SK-N-SH (cell line): Measurements from ENCODE around the gene ATE1. TPM values are rescaled to one million over a fixed set of nuclear protein-coding genes. Genes with fewer than 3 reads are reported as not detected.
A peak's percentile ranks its signal among the peaks of the same experiment; 100 is the strongest.

Source experiments
- CTCF ChIA-PET: fragments of 300-600, 350-600 bp; formaldehyde crosslinking; extraction: SDS; loops from one replicate; lab custom pipeline; 2021; lab: Yijun Ruan, JAX
- POLR2A ChIA-PET: fragments of 350-600 bp; sonication (Branson Sonifier 250); formaldehyde crosslinking; extraction: SDS; loops from one replicate; lab custom pipeline; 2020; ENCODE audit warnings: antibody characterized with exemption, inconsistent platforms; lab: Yijun Ruan, JAX
- DNase-seq: peaks from one replicate; pipeline ENCODE4 v3.0.0; 2012
- H2AFZ ChIP-seq: fragments of 200-600 bp; sonication (generic); 2 replicates; pipeline ENCODE4 v1.8.1; 2016; ENCODE audit warnings: antibody characterized with exemption, mild to moderate bottlenecking, low read depth
- H3F3A ChIP-seq: fragments of 200-600 bp; sonication (generic); replicated peaks from 2 replicates; pipeline ENCODE3; 2016; ENCODE audit warnings: antibody characterized with exemption, mild to moderate bottlenecking; ENCODE audit not compliant: insufficient read depth
- H3K27ac ChIP-seq, 2 experiments: fragments of 200-500 bp in 1 of 2; fragments of 200-600 bp in 1 of 2; sonication (Bioruptor generic) in 1 of 2; sonication (generic), shearing (Covaris generic) in 1 of 2; 2 replicates each; pipeline versions ENCODE4 v1.5.1 to v1.6.1; 2014 to 2016; ENCODE audit warnings: low read depth in 2 of 2, inconsistent platforms in 1 of 2, low read length in 1 of 2, mild to moderate bottlenecking in 1 of 2, mixed read lengths in 1 of 2
- H3K27me3 ChIP-seq: fragments of 200-600 bp; sonication (generic), shearing (Covaris generic); 2 replicates; pipeline ENCODE4 v1.6.1; 2016; ENCODE audit warnings: mixed run types; ENCODE audit not compliant: insufficient read depth
- H3K36me3 ChIP-seq, 2 experiments: fragments of 200-500 bp in 1 of 2; fragments of 200-600 bp in 1 of 2; sonication (Bioruptor generic) in 1 of 2; sonication (generic) in 1 of 2; replicated peaks in 1 of 2; 2 replicates each; pipeline versions ENCODE3 to v1.5.1; 2014 to 2016; ENCODE audit warnings: low read length in 1 of 2, mild to moderate bottlenecking in 1 of 2; ENCODE audit not compliant: insufficient read depth in 2 of 2, control insufficient read depth in 1 of 2
- H3K4me1 ChIP-seq, 2 experiments: fragments of 200-500 bp in 1 of 2; fragments of 200-600 bp in 1 of 2; sonication (Bioruptor generic) in 1 of 2; sonication (generic), shearing (Covaris generic) in 1 of 2; 2 replicates each; pipeline versions ENCODE4 v1.5.1 to v1.6.1; 2014 to 2016; ENCODE audit warnings: low read depth in 1 of 2, low read length in 1 of 2, mixed run types in 1 of 2; ENCODE audit not compliant: insufficient read depth in 2 of 2, control insufficient read depth in 1 of 2
- H3K4me2 ChIP-seq: fragments of 200-600 bp; sonication (generic), shearing (Covaris generic); 2 replicates; pipeline ENCODE4 v1.6.1; 2017; ENCODE audit warnings: mixed run types
- H3K4me3 ChIP-seq, 2 experiments: fragments of 200-500 bp in 1 of 2; fragments of 200-600 bp in 1 of 2; sonication (Bioruptor generic) in 1 of 2; sonication (generic), shearing (Covaris generic) in 1 of 2; 2 replicates each; pipeline versions ENCODE4 v1.5.1 to v1.8.1; 2014 to 2016; ENCODE audit warnings: low read depth in 2 of 2, inconsistent platforms in 1 of 2, low read length in 1 of 2, mild to moderate bottlenecking in 1 of 2, mixed read lengths in 1 of 2, moderate library complexity in 1 of 2
- H3K79me2 ChIP-seq: fragments of 200-600 bp; sonication (generic); 2 replicates; pipeline ENCODE4 v1.8.1; 2017; ENCODE audit warnings: mild to moderate bottlenecking; ENCODE audit not compliant: insufficient read depth
- H3K9ac ChIP-seq: fragments of 200-600 bp; sonication (generic); 2 replicates; pipeline ENCODE4 v1.6.1; 2017; ENCODE audit warnings: mixed run types
- H3K9me2 ChIP-seq: fragments of 200-600 bp; sonication (generic); 2 replicates; pipeline ENCODE4 v1.6.1; 2017; ENCODE audit warnings: mixed run types
- H3K9me3 ChIP-seq: fragments of 200-600 bp; sonication (generic); 2 replicates; pipeline ENCODE4 v1.6.1; 2017; ENCODE audit warnings: mixed run types, mild to moderate bottlenecking, moderate library complexity
- H4K20me1 ChIP-seq: fragments of 200-600 bp; sonication (generic); 2 replicates; pipeline ENCODE4 v1.6.1; 2017; ENCODE audit warnings: mild to moderate bottlenecking, mixed run types; ENCODE audit not compliant: insufficient read depth
- CHD2 ChIP-seq: fragments of 150-350 bp; IDR thresholded peaks from 2 replicates; pipeline ENCODE4 v1.6.1; 2018; ENCODE audit warnings: low read length; ENCODE audit not compliant: partially characterized antibody
- CTCF ChIP-seq: fragments of 200-600 bp; sonication (generic); IDR thresholded peaks from 2 replicates; pipeline ENCODE4 v1.6.1; 2017; ENCODE audit warnings: antibody characterized with exemption, mild to moderate bottlenecking, moderate library complexity
- ELF1 ChIP-seq: IDR thresholded peaks from 2 replicates; pipeline ENCODE4 v1.4.0; 2012
- EZH2phosphoT487 ChIP-seq: fragments of 200-600 bp; sonication (generic); IDR thresholded peaks from 2 replicates; pipeline ENCODE4 v1.6.1; 2017; ENCODE audit warnings: low read depth, mixed run types, mild to moderate bottlenecking, antibody characterized with exemption, moderate library complexity, borderline replicate concordance
- FOXM1 ChIP-seq: IDR thresholded peaks from 2 replicates; pipeline ENCODE4 v1.4.0; 2012; ENCODE audit warnings: low read depth, mild to moderate bottlenecking
- GABPA ChIP-seq: IDR thresholded peaks from 2 replicates; pipeline ENCODE4 v1.4.0; 2012; ENCODE audit warnings: low read depth, mild to moderate bottlenecking
- IRF3 ChIP-seq: fragments of 150-350 bp; IDR thresholded peaks from 2 replicates; pipeline ENCODE4 v1.6.1; 2016; ENCODE audit warnings: mild to moderate bottlenecking, low read depth, low read length
- JUND ChIP-seq: IDR thresholded peaks from 2 replicates; pipeline ENCODE4 v1.4.0; 2012
- MAX ChIP-seq: IDR thresholded peaks from 2 replicates; pipeline ENCODE4 v1.4.0; 2012; ENCODE audit warnings: low read depth
- MXI1 ChIP-seq: IDR thresholded peaks from 2 replicates; pipeline ENCODE4 v1.6.1; 2012; ENCODE audit warnings: mild to moderate bottlenecking, low read depth, low read length, improper control_type of control experiment
- NRF1 ChIP-seq: IDR thresholded peaks from 2 replicates; pipeline ENCODE4 v1.6.1; 2012; ENCODE audit warnings: low read depth, mild to moderate bottlenecking, low read length
- POLR2AphosphoS5 ChIP-seq: IDR thresholded peaks from 2 replicates; pipeline ENCODE4 v1.6.1; 2012; ENCODE audit warnings: low read depth, low read length
- RCOR1 ChIP-seq: fragments of 150-350 bp; IDR thresholded peaks from 2 replicates; pipeline ENCODE4 v1.6.1; 2017; ENCODE audit warnings: antibody characterized with exemption, low read length
- RFX5 ChIP-seq: IDR thresholded peaks from 2 replicates; pipeline ENCODE4 v1.6.1; 2012; ENCODE audit warnings: mild to moderate bottlenecking, improper control_type of control experiment, low read length
- SIN3A ChIP-seq: IDR thresholded peaks from 2 replicates; pipeline ENCODE4 v1.6.1; 2012; ENCODE audit warnings: low read depth, mild to moderate bottlenecking, low read length, moderate library complexity, borderline replicate concordance
- SMC3 ChIP-seq: IDR thresholded peaks from 2 replicates; pipeline ENCODE4 v1.6.1; 2012; ENCODE audit warnings: low read depth, low read length, improper control_type of control experiment
- TCF12 ChIP-seq: IDR thresholded peaks from 2 replicates; pipeline ENCODE4 v1.4.0; 2012
- TEAD4 ChIP-seq: IDR thresholded peaks from 2 replicates; pipeline ENCODE4 v1.4.0; 2012; ENCODE audit warnings: mild to moderate bottlenecking, borderline replicate concordance; ENCODE audit not compliant: insufficient read depth
- USF2 ChIP-seq: fragments of 150-350 bp; IDR thresholded peaks from 2 replicates; pipeline ENCODE4 v1.6.1; 2017; ENCODE audit warnings: antibody characterized with exemption, low read length, low read depth, borderline replicate concordance
- YY1 ChIP-seq: IDR thresholded peaks from 2 replicates; pipeline ENCODE4 v1.4.0; 2012; ENCODE audit warnings: low read depth, mild to moderate bottlenecking
- WGBS: methylation state at CpG from one replicate; pipeline ENCODE4 v1.1.6; 2017; ENCODE audit warnings: low lambda C conversion rate; 5-methylcytosine and 5-hydroxymethylcytosine counted together
- polyA plus RNA-seq, 3 experiments: library from polyadenylated mRNA; depleted of rRNA; stranded (reverse); fragments of >200 nt; gene quantifications; 2 replicates each; pipeline ENCODE4 v1.2.3, GENCODE V29; 2012

The ATE1 gene
- polyA plus RNA-seq, 1 of the 3 experiments (the other 2 are of a cell fraction) = 6.3 TPM

GRCh38 chr10:121772884-121773283 lies 154.9 kb downstream of the ATE1 start:
- Histone ChIP-seq H3K4me2 (no peak overlapping the region), H3K79me2 (no peaks in the 10 kb centered on the region), H3K9me3 (no peaks in the 10 kb centered on the region), H3F3A (no peaks in the 10 kb centered on the region), H3K4me1 (peaks cover 0 to 15% of the 10 kb centered on the region in 2 experiments; a peak in 2 of 4 replicates), H3K9me2 (no peaks in the 10 kb centered on the region; the same call in 1 of the 2 replicates), H3K36me3 (no peaks in the 10 kb centered on the region), H3K27ac (no peak overlapping the region; a peak in 1 of 4 replicates), H3K4me3 (no peak overlapping the region), H4K20me1 (no peaks in the 10 kb centered on the region), H3K27me3 (no peaks in the 10 kb centered on the region), H3K9ac (no peak overlapping the region), H2AFZ (no peak overlapping the region)
- WGBS = 36% methylated on average over 2 of the region's 2 CpGs
- TF ChIP-seq POLR2AphosphoS5 = no peak
- 0 out of 2 replicates have a peak, but pooled peaks have one; percentile 34 for TF ChIP-seq RCOR1
- no peak for DNase-seq
- POLR2A ChIA-PET = no interaction called here
- CTCF ChIA-PET = interaction anchor here (0.9 to 1.6 kb wide), 6 partner anchors 8 to 128 kb away, joined by 3 to 4 read pairs (median 4); no protein-coding TSS in a partner anchor

GRCh38 chr10:121772406-121772805 lies 155.4 kb downstream of the ATE1 start:
- Histone ChIP-seq H3F3A (no peaks in the 10 kb centered on the region), H3K9ac (no peak overlapping the region), H3K36me3 (no peaks in the 10 kb centered on the region), H3K79me2 (no peaks in the 10 kb centered on the region), H2AFZ (no peak overlapping the region), H3K27ac (no peak overlapping the region; a peak in 1 of 4 replicates), H3K4me2 (no peak overlapping the region), H3K4me3 (no peak overlapping the region), H4K20me1 (no peaks in the 10 kb centered on the region), H3K9me3 (0 out of 2 replicates have a peak, but pooled peaks cover under 1% of the 10 kb centered on the region), H3K27me3 (no peaks in the 10 kb centered on the region), H3K4me1 (peaks cover 0 to 15% of the 10 kb centered on the region in 2 experiments; a peak in 2 of 4 replicates), H3K9me2 (no peaks in the 10 kb centered on the region; the same call in 1 of the 2 replicates)
- CTCF ChIA-PET = interaction anchor here (1.0 to 1.6 kb wide), 3 partner anchors 13 to 128 kb away, joined by 3 to 4 read pairs (median 4); no protein-coding TSS in a partner anchor
- POLR2A ChIA-PET = interaction anchor here (1.2 kb wide), 1 partner anchor 16 kb away, joined by 3 read pairs; no protein-coding TSS in a partner anchor
- DNase-seq = no peak
- WGBS = 88% methylated on average over 6 of the region's 6 CpGs
- TF ChIP-seq CHD2 = no peak
- no peak for TF ChIP-seq ELF1
- no peak for TF ChIP-seq YY1
- TF ChIP-seq SIN3A = no peak
- TF ChIP-seq EZH2phosphoT487 = no peak
- no peak for TF ChIP-seq GABPA
- no peak for TF ChIP-seq MAX
- no peak for TF ChIP-seq TEAD4
- TF ChIP-seq IRF3 = no peak
- TF ChIP-seq MXI1 = no peak
- no peak for TF ChIP-seq SMC3
- TF ChIP-seq FOXM1 = no peak
- no peak for TF ChIP-seq CTCF
- no peak for TF ChIP-seq NRF1
- no peak for TF ChIP-seq RFX5
- TF ChIP-seq USF2 = no peak
- no peak for TF ChIP-seq JUND
- TF ChIP-seq TCF12 = no peak
- TF ChIP-seq POLR2AphosphoS5 = no peak
